Erythroblast (primary cell): Measurements from ENCODE around the gene ARID1B.

Source experiments
- GATA1 ChIP-seq: IDR thresholded peaks from 2 replicates; pipeline ENCODE4 v1.6.1; 2011; ENCODE audit warnings: low read depth, mild to moderate bottlenecking, control low read depth, low read length, moderate library complexity
- POLR2A ChIP-seq: IDR thresholded peaks from 2 replicates; pipeline ENCODE4 v1.6.1; 2011; ENCODE audit warnings: mild to moderate bottlenecking, low read length

DNA sequence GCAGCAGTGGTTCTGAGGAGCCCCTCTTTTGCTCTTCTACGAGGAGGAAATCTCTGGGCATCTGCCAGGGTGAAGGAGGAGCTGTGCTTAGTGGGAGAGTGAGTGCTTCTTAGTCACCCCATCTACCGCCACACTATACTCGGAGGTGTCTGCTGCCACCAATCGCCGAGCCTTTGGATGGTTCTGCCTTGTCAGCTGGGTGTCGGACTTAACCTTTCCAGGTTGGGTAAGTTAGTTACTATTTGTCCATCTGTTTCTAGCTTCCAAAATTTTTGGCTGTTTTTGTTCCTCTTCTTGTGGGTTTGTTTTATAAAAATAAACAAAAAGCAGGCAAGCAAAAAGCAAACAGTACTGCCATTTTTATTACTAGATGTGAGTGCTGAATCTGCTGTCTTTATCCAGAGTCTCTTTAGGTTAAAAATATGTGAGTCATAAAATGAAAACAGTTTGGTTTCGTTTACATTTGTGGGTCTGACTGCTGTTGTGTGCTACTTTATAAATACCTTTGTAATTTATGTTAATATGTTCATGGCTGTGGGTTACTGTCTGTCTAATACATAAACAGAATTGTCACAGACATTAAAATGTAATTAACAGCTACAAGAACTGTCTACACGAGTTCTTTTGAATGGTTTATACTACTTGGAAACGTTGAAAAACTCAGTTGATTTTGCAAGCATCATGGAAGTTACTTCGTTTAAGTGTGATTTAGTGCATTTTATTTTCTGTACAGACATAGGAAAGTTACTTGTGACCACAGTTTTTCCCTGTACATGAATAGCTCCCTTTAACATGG lies 89.2 kb downstream of the ARID1B start:
- TF ChIP-seq POLR2A: no peak
- TF ChIP-seq GATA1: no peak
